ENCODE data around the gene SLC45A3.

SLC45A3 gene

DNA sequence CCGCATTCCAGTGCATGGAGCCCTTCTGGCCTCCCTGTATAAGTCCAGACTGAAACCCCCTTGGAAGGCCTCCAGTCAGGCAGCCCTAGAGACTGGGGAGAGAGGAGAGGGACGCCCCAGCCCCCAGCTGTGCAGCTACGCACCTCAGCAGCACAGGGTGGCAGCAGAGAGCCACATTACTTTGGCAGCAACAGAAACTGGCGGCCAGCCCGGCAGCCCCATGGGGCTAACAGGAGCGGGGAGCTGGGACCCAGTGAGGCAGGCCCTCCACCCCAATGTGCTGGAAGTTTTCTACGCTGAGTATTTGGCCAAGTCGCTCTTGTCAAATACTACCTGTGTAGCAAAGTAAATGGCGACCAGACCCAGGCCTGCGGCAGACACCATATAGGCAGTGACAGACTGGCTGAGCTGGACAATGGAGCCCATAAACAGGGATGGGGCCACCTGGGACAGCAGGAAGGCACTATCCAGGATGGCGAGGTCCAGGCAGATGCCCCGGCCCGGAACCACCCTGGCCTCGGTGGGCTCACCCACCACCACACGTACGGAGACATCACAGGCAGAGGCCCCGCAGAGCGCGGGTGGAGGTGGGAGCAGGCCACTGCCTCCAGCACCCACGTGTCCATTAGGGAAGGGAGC is 21.2 kb downstream of the SLC45A3 start:
- H3K4me3 ChIP-seq (ENCODE audit: low read depth, low read length) = no peak overlapping the region
- peak; percentile 78 for DNase-seq (ENCODE audit: low read depth)
- TF ChIP-seq, protein P1, sequence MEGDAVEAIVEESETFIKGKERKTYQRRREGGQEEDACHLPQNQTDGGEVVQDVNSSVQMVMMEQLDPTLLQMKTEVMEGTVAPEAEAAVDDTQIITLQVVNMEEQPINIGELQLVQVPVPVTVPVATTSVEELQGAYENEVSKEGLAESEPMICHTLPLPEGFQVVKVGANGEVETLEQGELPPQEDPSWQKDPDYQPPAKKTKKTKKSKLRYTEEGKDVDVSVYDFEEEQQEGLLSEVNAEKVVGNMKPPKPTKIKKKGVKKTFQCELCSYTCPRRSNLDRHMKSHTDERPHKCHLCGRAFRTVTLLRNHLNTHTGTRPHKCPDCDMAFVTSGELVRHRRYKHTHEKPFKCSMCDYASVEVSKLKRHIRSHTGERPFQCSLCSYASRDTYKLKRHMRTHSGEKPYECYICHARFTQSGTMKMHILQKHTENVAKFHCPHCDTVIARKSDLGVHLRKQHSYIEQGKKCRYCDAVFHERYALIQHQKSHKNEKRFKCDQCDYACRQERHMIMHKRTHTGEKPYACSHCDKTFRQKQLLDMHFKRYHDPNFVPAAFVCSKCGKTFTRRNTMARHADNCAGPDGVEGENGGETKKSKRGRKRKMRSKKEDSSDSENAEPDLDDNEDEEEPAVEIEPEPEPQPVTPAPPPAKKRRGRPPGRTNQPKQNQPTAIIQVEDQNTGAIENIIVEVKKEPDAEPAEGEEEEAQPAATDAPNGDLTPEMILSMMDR (IDR thresholded peaks at IDR 0.05; ENCODE audit: insufficient read depth, low read depth, low read length, missing control alignments) = peak; percentile 86

DNA sequence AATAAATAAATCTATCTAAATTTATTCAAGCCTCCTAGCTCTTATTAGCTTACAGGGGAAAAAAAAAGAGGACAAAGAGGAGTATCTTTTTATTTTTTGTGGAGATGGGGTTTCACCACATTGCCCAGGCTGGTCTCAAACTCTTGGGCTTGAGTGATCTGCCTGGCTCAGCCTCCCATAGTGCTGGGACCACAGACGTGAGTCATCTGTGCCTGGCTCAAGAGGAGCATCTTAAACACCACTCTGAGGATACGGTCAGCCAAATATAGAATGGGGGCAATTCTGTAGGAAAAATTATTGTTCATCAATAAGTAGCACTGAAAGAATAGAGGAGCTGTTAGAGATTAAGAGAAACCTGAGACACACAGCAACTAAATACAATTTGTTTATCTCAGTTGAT is 24.1 kb downstream of the SLC45A3 start:
- TF ChIP-seq, protein P1 (IDR thresholded peaks at IDR 0.05; ENCODE audit: insufficient read depth, low read depth, low read length, missing control alignments) = no peak
- no peak overlapping the region for H3K4me3 ChIP-seq (ENCODE audit: low read depth, low read length)
- no peak for DNase-seq (ENCODE audit: low read depth)

- TF ChIP-seq, protein P1 (IDR thresholded peaks at IDR 0.05; ENCODE audit: insufficient read depth, low read depth, low read length, missing control alignments) = no peak
- H3K4me3 ChIP-seq (ENCODE audit: low read depth, low read length) = no peak overlapping the region
- DNase-seq (ENCODE audit: low read depth) = no peak
Observed at GRCh38 chr1:205652984-205653383, 27.3 kb downstream of the SLC45A3 start.

DNA sequence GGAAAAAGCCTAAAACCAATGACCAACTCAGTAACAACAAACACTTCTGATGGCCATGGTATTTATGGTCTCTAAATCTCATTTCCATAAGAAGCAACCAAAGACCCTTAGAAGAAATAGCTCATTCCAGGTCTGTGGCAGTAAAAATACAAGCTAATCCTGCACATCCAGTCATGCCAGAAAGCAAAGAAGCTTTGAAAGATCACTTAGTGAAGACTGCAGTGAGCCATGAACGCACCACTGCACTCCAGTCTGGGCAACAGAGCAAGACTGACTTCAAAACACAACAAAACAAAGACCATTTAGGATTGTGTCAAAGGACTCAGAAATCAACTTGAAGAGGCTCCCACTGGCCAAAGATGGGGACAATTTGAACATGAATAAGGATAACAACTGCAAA is 30.1 kb downstream of the SLC45A3 start:
- no peak overlapping the region for H3K4me3 ChIP-seq (ENCODE audit: low read depth, low read length)
- DNase-seq (ENCODE audit: low read depth) = no peak
- TF ChIP-seq, protein P1 (IDR thresholded peaks at IDR 0.05; ENCODE audit: insufficient read depth, low read depth, low read length, missing control alignments) = no peak

DNA sequence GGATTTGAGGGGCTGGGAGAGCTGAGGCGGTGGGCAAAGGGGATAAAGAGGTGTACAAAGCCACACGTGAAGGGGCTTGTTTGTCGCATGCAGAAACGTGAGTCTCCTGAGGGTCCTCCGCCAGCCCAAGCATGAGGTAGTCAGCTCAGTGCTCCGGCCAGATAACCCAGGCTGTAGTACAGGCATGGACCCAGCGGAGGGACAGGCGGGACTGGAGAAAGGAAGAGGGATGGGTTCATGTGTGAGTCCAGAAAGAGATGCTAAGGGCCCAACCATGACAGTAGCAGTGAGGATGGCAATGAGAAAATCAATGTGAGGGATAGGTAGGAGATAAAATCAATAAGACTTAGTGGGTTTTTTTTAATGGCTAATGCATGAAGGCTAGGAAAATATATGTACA is 34.8 kb downstream of the SLC45A3 start:
- TF ChIP-seq, protein P1 (IDR thresholded peaks at IDR 0.05; ENCODE audit: insufficient read depth, low read depth, low read length, missing control alignments) = no peak
- no peak overlapping the region for H3K4me3 ChIP-seq (ENCODE audit: low read depth, low read length)
- DNase-seq (ENCODE audit: low read depth) = no peak

DNA sequence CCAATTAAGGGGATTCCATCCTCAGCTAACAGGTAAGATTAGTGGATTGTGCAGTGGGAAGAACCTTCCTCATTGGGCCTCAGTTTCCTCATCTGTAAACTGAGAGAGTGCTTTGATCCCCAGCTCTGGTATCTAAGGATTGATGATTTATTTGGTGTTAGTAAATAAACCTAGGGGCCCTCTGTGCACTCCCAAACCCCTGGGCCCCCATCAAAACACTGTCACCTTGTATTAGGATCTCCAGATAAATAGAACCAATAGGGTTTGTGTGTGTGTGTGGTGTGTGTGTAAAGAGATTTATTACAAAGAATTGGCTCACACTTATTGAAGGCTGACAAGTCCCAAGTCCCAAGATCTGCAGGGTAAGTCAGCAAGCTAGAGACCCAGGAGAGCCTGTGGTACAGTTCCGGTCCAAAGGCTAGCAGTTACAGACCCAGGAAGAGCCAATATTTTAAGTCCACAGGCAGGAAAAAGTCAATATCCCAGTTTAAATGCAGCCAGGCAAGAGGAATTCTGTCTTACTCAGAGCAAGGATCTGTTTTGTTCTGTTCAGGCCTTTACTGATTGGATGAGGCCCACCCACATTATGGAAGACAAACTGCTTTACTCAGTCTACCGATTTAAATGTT is 37.5 kb downstream of the SLC45A3 start:
- H3K4me3 ChIP-seq (ENCODE audit: low read depth, low read length) = no peak overlapping the region
- DNase-seq (ENCODE audit: low read depth) = no peak
- TF ChIP-seq, protein P1 (IDR thresholded peaks at IDR 0.05; ENCODE audit: insufficient read depth, low read depth, low read length, missing control alignments) = no peak

- H3K4me3 ChIP-seq (ENCODE audit: low read depth, low read length) = no peak overlapping the region
- TF ChIP-seq, protein P1 (IDR thresholded peaks at IDR 0.05; ENCODE audit: insufficient read depth, low read depth, low read length, missing control alignments) = no peak
- DNase-seq (ENCODE audit: low read depth) = no peak
Observed at GRCh38 chr1:205639567-205639966, 40.7 kb downstream of the SLC45A3 start.
